Mucosa of rectum (tissue), 2 donors: ENCODE measurements around the gene ZNF646.

ENCODE experiments used
- H3K27ac ChIP-seq, 2 donors: one replicate each; pipeline ENCODE4 v1.7.0; 2013; ENCODE audit warnings: inconsistent platforms in 2 of 2, low read depth in 2 of 2, low read length in 2 of 2
- H3K27me3 ChIP-seq, 2 donors: one replicate each; pipeline ENCODE4 v1.7.0; 2013; ENCODE audit warnings: low read length in 2 of 2; ENCODE audit not compliant: control insufficient read depth in 2 of 2, insufficient read depth in 2 of 2
- H3K36me3 ChIP-seq, 2 donors: one replicate each; pipeline ENCODE4 v1.7.0; 2013; ENCODE audit warnings: low read length in 2 of 2; ENCODE audit not compliant: control insufficient read depth in 2 of 2, insufficient read depth in 2 of 2
- H3K4me1 ChIP-seq, 2 donors: one replicate each; pipeline ENCODE4 v1.7.0; 2013; ENCODE audit warnings: low read length in 2 of 2, mild to moderate bottlenecking in 1 of 2; ENCODE audit not compliant: control insufficient read depth in 2 of 2, insufficient read depth in 2 of 2
- H3K4me3 ChIP-seq, 2 donors: one replicate each; pipeline ENCODE4 v1.7.0; 2013; ENCODE audit warnings: low read length in 2 of 2
- H3K9ac ChIP-seq, 2 donors: one replicate each; pipeline ENCODE4 v1.7.0; 2013; ENCODE audit warnings: low read length in 2 of 2, low read depth in 1 of 2, mild to moderate bottlenecking in 1 of 2
- H3K9me3 ChIP-seq, 2 donors: one replicate each; pipeline ENCODE4 v1.7.0; 2013; ENCODE audit warnings: low read length in 2 of 2; ENCODE audit not compliant: control insufficient read depth in 2 of 2
- donor health status: healthy.
- donor health status: Normal muscosa, but diverticular disease.

ZNF646 gene

DNA sequence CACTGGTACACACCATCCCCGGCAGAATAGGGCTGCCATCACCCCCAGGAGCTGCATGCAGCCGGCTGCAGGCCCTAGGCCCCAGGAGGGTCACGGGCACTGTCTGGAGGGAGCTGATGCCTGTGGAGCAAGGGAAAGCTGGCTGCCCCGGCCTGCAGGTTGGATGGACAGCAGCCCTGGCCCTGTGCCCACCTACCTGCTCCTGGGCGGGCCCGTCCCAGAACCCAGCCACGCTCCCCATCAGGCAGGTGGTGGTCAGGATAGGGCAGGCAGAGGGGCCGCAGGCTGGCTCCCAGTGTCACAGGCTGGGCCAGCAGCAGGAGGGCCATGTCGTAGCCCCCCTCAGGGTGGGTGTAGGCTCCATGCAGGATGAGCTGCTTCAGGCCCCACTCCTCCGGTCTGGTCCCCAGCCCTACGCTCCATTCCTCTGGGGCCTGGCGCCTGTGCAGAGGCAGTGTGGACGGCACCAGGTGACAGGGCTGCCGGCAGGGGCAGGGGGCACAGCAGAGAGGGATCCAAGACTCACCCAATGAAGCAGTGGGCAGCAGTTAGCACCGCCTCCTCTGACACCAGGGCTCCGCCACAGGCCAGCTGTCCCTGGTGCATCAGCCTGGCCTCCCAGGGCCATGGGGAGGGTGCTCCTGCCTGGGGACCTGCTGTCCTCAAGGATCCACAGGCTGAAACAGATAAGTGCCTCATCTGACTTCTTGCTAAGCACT, 10.5 kb downstream of the ZNF646 start:
- H3K36me3 ChIP-seq: peaks cover 19 to 25% of the 10 kb centered on the region in 2 donors
- H3K9ac ChIP-seq: no peak overlapping the region
- no peaks in the 10 kb centered on the region for H3K4me1 ChIP-seq
- no peaks in the 10 kb centered on the region for H3K27me3 ChIP-seq
- no peak overlapping the region for H3K27ac ChIP-seq
- no peak overlapping the region for H3K4me3 ChIP-seq
- H3K9me3 ChIP-seq: no peaks in the 10 kb centered on the region

DNA sequence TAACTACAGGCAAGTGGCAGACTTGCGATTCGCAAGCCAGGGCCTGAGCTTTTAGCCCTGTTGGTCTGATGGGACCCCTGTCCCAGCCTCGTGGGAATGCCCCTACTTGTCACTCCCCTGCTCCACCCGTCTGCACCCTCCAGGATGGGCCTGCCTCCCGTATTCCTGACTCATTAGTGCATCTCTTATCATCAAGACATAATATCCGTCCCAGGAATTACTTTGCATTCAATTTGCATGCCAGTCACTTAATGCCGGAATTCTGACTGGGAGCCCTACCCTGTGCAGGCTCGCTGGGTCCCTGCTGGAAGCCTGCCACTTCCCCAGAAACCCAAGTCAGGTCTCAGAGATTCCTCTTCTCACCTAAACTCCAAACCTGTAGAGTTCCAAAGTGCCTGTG, 11.2 kb downstream of the ZNF646 start:
- Histone ChIP-seq H3K9ac (no peak overlapping the region), H3K4me1 (no peaks in the 10 kb centered on the region), H3K36me3 (peaks cover 15 to 19% of the 10 kb centered on the region in 2 donors), H3K27me3 (no peaks in the 10 kb centered on the region), H3K4me3 (no peak overlapping the region), H3K27ac (no peak overlapping the region), H3K9me3 (no peaks in the 10 kb centered on the region)

DNA sequence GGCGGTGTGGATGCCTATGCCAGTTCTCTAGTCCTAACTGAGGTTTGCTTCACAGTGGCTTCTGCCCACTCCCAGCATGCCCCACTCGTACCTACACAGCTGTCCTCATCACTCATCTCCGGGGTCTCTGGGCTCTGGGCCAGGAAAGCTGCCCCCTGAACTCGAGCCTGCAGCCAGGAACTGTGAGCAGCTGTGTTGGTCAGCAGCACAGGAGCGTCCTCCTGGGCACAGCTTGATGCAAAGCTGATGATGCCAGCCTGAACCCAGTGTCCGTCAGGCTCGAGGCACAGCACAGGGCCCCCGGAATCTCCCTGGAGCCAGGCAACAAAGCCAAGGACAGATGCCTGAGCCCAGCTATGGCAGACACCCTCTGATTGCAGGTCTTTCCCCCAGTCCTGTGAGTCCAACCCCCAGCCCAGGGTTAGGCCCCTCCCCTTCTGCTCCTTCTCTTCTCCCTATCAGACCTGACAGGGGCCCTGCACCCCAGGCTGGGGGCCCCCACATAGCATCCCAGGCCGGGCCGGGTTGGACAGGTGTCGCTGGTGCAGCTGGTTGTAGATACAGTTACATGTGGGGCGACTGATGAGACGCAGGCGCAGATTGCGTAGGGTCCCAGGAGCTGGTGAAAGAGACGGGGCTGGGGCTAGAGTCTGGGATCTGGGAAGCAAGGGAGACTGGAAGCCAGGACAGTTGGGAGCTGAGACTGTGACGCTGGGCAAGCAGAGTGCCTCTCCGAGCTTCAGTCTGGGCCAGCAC, 11.8 kb downstream of the ZNF646 start:
- Histone ChIP-seq H3K36me3 (peaks cover 11 to 18% of the 10 kb centered on the region in 2 donors), H3K9ac (no peak overlapping the region)

DNA sequence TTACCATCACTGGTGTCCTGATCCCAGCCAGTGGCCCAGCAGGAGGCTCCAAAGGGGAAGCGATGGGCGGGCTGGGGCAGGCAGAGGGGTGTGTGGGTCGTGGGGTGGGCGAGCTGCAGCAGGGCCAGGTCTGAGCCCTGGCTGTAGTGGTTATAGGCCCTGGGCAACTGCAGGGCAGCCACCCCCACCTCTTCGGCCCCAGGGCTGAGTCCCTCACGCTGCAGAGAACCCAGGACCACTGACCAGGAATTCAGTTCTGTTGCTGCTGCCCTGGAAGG, 12.3 kb downstream of the ZNF646 start:
- Histone ChIP-seq H3K27ac (no peak overlapping the region), H3K4me1 (no peaks in the 10 kb centered on the region), H3K27me3 (no peaks in the 10 kb centered on the region), H3K4me3 (no peak overlapping the region), H3K9ac (no peak overlapping the region), H3K9me3 (no peaks in the 10 kb centered on the region), H3K36me3 (peaks cover 12 to 17% of the 10 kb centered on the region in 2 donors)

More for the DNA sequence above, 11.8 kb downstream of the ZNF646 start:
- Histone ChIP-seq H3K9me3 (no peaks in the 10 kb centered on the region), H3K4me1 (no peaks in the 10 kb centered on the region), H3K4me3 (no peak overlapping the region), H3K27ac (no peak overlapping the region), H3K27me3 (no peaks in the 10 kb centered on the region)

DNA sequence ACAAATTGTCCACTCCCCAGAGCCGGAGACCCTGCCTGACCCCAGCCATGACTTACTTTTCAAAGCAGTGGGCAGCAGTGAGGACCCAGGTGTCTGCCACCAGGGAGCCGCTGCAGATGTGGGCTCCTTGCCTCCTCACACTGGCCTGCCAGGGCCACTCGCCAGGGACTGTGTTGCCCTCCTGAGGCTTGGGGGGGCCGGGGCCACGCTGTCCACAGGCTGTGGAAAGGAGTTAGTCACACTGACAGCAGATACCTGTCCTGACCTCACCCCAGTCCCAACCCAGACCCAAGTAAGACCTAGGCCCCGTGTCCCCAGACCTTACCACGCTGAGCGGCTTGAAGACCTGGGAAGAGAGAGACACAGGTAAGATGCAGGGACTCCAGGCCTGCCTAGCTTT, 13.3 kb downstream of the ZNF646 start:
- H3K9me3 ChIP-seq: no peaks in the 10 kb centered on the region
- no peaks in the 10 kb centered on the region for H3K4me1 ChIP-seq
- no peak overlapping the region for H3K4me3 ChIP-seq
- no peaks in the 10 kb centered on the region for H3K27me3 ChIP-seq
- no peak overlapping the region for H3K27ac ChIP-seq
- H3K9ac ChIP-seq: no peak overlapping the region
- peaks cover 9 to 17% of the 10 kb centered on the region in 2 donors for H3K36me3 ChIP-seq

DNA sequence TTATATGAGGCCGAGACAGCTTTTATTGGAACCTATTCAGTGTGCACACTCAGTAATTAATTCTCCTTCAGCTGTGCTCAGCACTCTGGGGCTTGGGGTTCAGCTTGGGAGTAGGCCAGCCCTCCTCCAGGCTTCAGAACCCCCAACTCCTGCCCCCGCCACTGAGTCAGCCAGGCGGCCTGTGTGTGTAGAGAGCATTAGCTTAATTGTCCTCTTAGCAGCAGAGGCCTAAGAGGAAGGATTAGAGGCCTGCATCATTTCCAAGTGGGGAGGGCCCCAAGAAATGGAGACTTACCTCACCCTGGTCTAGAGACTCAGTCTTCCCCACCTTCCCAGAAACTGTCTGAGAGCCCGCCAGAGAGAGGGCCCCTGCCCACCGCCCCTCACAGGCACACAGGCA, 13.7 kb downstream of the ZNF646 start:
- H3K36me3 ChIP-seq: peaks cover 9 to 17% of the 10 kb centered on the region in 2 donors
- H3K27me3 ChIP-seq: no peaks in the 10 kb centered on the region
- H3K9ac ChIP-seq: no peak overlapping the region
- H3K27ac ChIP-seq: no peak overlapping the region
- no peak overlapping the region for H3K4me3 ChIP-seq
- H3K4me1 ChIP-seq: no peaks in the 10 kb centered on the region
- H3K9me3 ChIP-seq: no peaks in the 10 kb centered on the region

DNA sequence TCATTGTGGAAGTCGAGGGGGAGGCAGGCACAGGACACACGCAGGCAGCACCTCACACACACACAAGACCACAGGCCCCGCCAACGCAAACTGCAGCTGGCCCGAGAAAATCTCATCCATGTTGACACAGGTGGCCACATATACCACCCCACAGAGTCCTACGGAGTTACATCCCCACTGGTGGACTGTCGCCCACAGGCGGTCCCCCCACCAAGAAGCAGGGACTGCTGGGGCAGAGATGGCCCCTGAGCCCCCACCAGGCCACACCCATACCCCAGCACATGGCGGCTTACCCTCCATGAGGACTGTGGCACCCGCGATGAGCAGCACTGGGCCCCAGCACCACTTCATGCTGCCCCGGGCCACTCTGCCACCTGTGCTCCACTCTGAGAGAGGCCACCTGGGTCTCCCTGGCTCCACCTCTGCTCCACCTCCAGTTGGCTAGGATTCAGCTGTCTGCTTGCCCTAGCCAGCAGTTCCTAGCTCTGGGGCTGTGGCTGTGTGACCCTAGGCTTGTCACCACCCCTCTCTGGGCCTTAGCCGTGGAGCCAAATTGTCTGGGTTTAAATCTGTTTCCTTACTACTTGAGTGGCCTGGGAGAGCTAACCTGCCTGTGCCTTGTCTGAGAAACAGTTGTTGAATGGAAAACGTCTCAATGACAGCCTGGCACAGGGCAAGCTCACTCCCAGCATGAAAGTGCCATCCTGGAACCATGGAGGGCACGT, 14.4 kb downstream of the ZNF646 start, which contains the start of gene PRSS53:
TSS of gene PRSS53 (minus strand) at position 485 of the 725 bp plus-strand sequence. CDS start at position 351, 134 bp downstream.
- no peak within 1 kb of the TSS for H3K4me3 ChIP-seq
- H3K4me1 ChIP-seq: peaks cover 4 to 5% of the 10 kb centered on the region in 2 donors
- no peaks in the 10 kb centered on the region for H3K27me3 ChIP-seq
- no peak within 1 kb of the TSS for H3K27ac ChIP-seq
- H3K9ac ChIP-seq: no peak within 1 kb of the TSS
- H3K36me3 ChIP-seq: peaks cover 9 to 14% of the 10 kb centered on the region in 2 donors
- H3K9me3 ChIP-seq: no peaks in the 10 kb centered on the region

DNA sequence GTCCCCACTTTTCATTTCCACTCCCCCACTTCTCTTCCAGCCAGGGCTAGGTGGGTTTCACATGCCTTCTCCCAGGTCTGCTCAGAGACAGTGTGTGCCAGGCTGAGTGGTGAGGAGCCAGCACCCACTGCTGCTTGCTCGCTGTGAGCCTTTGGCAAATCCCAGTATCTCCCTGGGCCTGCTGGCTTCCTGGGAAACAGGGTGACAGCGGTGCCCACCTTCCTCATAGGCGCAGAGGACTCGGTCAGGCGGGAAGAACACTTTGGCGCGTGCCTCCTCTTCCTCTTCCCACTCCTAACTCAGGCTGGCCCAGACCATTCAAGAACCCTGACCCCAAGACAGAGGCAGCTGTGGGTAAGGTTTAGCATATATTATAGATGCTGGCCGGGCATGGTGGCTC, 15.0 kb downstream of the ZNF646 start:
- H3K4me3 ChIP-seq: no peak overlapping the region
- peaks cover 8 to 10% of the 10 kb centered on the region in 2 donors for H3K4me1 ChIP-seq
- peaks cover 9 to 14% of the 10 kb centered on the region in 2 donors for H3K36me3 ChIP-seq
- H3K27ac ChIP-seq: no peak overlapping the region
- no peaks in the 10 kb centered on the region for H3K9me3 ChIP-seq
- H3K9ac ChIP-seq: no peak overlapping the region
- no peaks in the 10 kb centered on the region for H3K27me3 ChIP-seq

DNA sequence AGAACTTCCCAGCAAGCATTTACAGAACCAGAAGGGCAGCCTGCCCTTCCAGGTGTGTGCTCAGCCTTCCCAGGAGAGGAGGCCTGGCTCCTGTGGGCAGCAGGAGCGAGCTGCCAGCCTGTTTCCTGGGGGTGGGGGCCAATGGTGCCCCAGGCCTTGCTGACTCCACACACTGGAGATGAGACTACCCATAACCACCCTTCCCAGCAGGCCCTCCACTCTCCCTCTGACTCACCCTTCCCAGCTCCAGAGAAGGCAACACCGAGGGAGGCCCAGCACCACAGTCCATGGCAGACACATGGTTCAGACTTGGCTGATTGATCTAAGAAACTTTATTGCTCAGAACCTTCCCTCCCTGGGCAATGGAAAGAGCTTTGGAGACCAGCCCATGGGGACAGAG, 16.3 kb downstream of the ZNF646 start:
- H3K9ac ChIP-seq: peak overlapping the region in 1 of 2 donors; percentile 11
- peaks cover 9 to 14% of the 10 kb centered on the region in 2 donors for H3K36me3 ChIP-seq
- no peak overlapping the region for H3K4me3 ChIP-seq
- H3K27ac ChIP-seq: no peak overlapping the region
- no peaks in the 10 kb centered on the region for H3K27me3 ChIP-seq
- H3K4me1 ChIP-seq: peaks cover 10 to 12% of the 10 kb centered on the region in 2 donors
- H3K9me3 ChIP-seq: no peaks in the 10 kb centered on the region

DNA sequence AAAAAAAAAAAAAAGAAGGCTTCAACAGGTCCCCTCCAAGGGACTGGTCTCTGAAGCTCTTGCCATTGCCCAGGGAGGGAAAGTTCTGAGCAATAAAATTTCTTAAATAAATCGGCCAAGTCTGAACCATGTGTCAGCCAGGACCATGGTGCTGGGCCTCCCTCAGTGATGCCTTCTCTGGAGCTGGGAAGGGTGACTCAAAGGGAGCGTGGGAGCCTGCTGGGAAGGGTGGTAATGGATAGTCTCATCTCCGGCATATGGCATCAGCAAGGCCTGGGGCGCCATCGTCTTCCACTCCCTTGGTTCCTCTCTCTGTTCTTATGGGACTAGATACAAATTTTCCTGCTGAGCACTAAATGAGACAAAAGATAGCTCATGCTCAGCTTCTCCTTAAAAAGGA, 18.1 kb downstream of the ZNF646 start:
- peaks cover 10 to 14% of the 10 kb centered on the region in 2 donors for H3K4me1 ChIP-seq
- peaks cover 8 to 9% of the 10 kb centered on the region in 2 donors for H3K36me3 ChIP-seq
- H3K27ac ChIP-seq: no peak overlapping the region
- H3K9ac ChIP-seq: no peak overlapping the region
- H3K27me3 ChIP-seq: no peaks in the 10 kb centered on the region
- H3K9me3 ChIP-seq: no peaks in the 10 kb centered on the region
- H3K4me3 ChIP-seq: no peak overlapping the region
